LHCN-M2 (cell line): Measurements from ENCODE around the gene PHF14. TPM values are rescaled to one million over a fixed set of nuclear protein-coding genes. Genes with fewer than 3 reads are reported as not detected.
"Not testable (repeated sequence)": the region's sequence is repeated elsewhere in the genome, so short reads cannot be mapped to it uniquely, and the experiment has no call there.

Source experiments
- DNase-seq: peaks from one replicate; pipeline ENCODE4 v3.0.0-alpha.2; 2012; ENCODE audit warnings: low read depth
- total RNA-seq: library from RNA; depleted of rRNA; stranded (reverse); fragments of >200 nt; gene quantifications from 2 replicates; pipeline ENCODE4 v1.2.3, GENCODE V29; 2014

Gene PHF14
- total RNA-seq, 1 experiment from 2014 or later = 42.4 TPM

DNA sequence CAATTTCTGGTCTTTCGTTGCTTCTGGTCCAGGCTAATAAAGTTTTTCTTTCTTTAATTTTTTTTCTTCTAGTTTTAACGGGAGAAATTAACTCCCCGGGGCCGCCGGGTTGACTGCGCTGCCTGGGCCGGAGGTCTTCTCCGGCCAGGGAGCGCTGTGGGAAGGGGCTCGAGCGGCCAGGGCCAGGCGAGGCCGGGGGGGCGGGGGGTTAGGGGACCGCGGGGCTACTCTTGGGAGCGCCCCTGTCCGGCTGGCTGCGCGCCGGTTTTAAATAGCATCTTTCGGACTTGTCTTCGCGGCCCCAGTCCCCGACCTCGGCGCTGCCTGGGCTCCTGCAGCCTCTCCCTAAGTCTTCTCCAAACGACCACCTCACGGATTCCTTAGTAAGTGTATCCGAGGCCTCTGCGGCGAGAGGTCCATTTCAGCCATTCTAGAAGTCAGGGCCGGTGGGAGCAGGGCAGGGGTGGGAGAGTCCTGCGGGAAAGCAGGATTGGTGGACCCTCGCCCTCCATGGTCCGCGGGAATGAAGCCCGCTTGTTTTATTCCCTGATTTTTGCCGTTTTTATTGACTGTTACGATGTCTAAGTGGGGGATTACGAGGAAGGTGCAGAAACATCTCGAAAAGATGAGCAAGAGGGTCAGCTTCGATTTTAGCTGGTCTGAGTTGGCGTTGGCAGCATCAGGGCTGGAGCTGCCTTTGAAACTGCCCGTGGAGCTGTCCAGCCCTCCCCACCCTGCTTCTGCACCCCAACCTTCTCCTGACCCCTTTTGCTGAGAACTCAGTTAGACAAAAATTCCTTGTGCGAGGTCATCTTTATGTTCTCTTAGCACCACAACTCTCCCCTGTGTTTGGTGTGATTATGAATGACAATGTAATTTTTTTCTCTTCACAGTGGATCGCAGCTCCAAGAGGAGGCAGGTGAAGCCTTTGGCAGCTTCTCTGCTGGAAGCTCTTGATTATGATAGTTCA, 555 bp downstream of the PHF14 start:
- DNase-seq = peak; percentile 55

DNA sequence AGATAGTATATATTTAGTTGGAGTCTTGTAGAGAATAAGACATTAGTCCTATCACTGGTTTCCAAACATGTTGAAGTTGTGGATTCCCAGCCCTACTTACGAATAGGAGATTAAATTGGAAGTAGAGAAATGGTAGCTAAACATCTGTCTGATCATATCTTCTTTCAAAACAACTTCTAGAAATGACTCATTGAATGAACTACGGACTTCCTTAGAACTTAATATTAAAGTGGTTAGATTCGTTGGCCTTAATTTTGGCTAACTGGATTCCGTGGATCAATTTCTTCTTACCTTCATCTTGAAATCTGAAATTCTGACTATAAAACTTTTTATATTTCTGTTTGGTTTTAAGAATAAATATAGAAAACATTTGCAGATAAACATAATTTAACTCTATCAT, 3.4 kb downstream of the PHF14 start:
- DNase-seq = peak; percentile 32

DNA sequence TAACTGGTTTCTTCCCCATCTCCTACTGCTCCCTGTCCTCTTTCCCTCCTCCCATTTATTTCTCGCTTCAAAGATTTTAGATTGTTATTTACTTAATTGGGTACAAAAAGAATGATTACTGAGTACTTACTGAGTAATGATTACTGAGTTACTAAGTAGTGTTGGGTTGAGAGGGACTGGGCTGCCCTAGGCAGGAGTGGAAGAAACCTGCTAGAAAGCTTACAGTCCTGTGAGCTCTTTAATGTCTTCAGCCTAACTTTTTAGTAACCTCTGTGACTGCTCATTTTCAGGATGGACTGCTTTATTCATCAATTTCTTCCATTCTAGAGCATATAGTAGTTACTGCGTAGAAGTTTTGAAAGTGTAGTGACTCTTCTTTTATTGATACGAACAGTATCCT, 7.6 kb downstream of the PHF14 start:
- DNase-seq = no peak

DNA sequence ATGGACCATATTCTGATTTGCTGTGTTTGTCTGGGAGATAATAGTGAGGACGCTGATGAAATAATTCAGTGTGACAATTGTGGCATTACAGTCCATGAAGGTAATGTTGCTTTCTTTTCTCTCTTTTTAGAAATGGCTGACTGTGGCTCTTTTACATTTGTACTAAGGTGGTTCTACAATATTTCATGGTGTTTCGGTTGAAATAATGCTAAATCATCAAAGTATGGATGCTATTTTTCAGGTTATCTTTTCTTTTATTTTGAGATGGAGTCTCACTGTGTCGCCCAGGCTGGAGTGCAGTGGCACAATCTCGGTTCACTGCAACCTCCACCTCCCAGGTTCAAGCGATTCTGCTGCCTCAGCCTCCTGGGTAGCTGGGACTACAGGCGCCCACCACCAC, 17.1 kb downstream of the PHF14 start:
- not testable (repeated sequence) for DNase-seq

DNA sequence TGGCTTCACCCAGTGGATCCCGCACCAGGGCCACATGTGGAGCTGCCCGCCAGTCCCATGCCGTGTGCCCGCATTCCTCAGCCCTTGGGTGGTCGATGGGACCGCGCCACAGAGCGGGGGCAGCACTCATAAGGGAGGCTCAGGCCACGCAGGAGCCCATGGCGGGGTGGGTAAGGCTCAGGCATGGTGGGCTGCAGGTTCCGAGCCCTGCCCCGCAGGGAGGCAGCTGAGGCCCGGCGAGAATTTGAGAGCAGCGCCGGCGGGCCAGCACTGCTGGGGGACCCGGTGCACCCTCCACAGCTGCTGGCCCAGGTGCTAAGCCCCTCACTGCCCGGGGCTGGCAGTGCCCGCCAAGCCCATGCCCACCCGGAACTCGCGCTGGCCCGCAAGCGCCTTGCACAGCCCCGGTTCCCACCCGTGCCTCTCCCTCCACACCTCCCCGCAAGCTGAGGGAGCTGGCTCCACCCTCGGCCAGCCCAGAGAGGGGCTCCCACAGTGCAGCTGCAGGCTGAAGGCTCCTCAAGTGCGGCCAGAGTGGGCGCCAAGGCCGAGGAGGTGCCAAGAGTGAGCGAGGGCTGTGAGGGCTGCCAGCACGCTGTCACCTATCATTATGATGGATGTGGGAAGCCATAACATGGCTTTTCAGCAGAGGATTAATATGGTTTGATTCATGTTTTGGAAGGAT, 22.0 kb downstream of the PHF14 start:
- DNase-seq = not testable (repeated sequence)

DNA sequence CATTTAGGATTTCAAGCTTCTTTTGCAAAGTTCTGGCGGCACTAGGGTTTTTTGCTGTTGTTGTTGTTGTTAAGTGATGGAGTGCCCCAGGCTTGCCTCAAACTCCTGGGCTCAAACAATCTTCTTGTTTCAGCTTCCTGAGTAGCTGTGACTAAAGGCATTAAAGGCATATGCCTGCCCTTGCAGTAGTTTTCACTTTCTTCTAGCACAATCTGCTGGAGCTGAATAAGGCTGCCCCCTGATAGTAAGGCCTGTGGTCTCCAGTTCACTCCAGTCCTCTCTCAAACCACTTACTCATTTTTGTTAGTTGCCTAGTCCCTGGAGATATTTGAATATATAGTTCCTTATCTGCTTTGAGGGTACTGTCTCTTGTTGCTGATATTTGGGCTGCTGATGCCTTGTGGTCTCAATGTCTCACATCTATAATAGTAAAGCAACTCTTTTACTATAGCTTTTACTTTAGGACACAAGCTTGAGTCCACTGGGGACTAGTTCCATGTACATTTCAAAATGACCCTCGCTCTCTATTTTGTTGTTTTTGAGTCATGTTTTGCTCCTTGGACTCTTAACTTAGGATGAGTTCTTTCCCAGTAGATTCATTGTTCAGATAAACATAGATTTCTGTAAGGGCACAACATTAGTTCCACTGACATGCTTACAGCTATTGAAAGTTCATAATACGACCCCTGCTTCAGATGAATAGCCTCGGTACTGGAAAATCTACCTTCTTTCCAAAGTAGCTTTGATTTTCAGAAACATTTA, 25.5 kb downstream of the PHF14 start:
- peak; percentile 4 for DNase-seq

DNA sequence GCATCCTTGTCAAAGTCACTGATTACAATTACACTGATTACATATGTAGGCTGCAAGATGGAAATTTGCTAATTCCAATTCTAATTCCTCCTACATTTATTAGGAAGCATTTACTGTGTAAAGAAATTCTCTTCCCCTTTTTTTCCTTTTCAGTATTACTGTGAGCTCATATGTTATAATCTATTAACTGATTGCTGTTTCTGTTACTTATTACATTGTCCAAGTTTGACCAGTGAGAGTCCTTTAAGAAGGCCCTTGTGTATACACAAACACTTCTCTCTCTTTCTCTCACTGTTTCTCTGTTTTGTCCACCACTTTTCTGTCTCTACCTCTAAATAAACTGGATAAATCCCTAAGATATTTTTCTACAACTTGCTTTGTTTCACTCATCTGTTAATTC, 31.5 kb downstream of the PHF14 start:
- DNase-seq = no peak

DNA sequence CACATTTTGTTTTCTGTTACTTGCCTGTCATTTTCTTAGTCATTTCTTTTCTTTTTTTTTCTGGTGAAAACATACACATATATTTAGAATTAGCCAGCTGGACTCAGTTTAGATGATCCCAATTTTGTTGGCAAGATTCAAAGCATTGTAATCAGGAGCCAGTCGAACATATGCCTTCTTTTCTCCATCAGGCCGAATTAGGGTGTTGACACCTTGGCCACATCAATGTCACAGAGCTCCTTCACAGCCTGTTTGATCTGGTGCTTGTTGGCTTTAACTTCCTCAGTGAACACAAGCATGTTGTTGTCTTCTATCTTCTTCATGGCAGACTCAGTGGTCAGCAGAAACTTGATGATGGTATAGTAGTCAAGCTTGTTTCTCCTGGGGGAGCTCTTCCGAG, 32.6 kb downstream of the PHF14 start:
- no peak for DNase-seq

DNA sequence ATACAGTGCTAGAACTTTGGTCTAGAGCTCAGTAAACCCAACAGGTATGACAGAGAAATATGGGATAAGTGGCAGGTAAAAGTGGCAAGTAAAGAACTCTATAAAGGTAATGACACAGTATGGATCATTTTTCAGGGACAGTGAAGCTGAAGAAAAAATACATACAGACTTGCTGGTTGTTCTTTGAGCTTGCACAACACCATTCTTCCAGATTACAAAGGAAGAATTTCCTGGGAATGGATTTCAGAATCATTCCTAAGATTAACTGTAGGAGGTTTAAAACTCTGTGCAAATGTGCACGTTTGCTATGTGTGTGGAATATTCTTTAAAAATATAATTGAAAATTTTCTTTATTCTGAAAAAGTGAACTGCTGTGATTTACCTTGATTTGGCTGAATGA, 36.0 kb downstream of the PHF14 start:
- no peak for DNase-seq

DNA sequence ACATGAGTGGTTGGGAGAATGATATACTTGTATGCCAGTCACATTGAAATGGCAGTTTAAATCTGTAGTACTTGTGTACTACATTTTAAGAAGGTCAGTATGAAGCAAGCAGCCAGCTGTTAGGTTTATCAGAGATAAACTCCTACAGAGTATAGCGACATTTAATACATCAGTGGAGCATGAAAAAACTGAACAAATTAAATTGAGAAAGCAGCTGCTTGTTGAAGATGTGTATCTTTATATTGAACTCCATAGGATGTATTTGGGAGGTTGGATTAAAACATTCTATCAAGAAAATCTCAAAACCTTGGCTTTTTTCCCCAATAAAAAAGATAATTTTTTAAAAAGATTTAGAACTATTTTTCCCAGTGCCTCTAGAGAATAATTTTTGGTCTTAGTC, 47.8 kb downstream of the PHF14 start:
- DNase-seq = peak; percentile 30

DNA sequence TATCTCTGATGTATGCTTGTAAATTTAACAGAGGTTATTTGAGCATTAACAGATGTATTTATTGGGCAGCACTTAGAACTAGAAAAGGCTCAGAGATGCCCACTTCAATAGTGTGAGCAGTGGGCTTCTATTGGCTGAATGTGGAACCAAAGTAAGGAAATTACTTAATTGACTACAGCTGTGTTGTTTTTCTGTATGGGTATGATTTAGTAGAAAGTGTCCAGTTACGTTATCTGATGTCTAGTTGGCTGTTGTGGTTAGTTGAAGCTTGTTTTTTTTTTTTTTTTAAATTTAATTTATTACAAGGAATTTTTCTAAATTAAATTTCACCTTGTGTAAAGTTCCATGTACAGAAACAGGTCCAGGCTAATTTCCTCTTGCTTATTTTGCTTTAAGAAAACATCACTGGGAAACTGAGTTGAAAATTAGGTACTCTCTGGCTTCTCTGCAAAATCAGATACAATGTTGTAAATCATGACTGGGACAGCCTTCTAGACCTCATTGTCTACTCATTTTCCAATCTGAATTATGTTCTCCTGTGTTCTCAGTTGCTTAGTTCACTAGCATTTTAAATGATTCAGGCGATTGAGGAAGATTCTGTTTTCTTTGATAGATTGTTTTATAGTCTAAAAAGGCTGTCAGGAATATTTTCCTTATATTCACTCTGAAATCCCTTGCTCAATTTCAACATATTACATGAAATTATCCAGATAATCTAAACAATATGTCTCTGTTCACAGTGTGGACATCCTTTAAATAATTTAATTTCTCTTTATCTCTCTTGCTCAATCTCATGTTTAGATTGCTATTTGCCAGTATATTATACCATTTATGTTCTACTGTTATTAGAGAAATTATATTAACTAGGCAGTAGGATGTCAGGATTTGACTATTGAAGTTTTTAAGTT, 53.0 kb downstream of the PHF14 start:
- DNase-seq = peak; percentile 6

DNA sequence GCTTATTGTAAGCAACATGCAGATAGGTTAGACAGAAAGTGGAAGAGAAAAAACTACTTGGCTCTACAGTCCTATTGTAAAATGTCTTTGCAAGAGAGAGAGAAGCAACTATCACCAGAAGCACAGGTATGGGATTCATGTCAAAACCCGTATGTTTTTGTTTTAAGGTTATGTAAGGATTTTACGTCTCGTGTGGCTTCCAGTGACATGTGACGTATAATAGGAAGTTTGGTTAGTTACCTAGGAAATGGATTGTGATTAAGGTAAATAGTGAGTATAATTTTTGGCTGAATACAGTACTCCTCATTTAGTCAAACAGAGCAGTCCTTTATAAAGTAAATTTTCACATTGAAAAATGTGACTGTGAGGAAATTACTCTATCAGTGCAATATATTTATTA, 62.0 kb downstream of the PHF14 start:
- DNase-seq = no peak

DNA sequence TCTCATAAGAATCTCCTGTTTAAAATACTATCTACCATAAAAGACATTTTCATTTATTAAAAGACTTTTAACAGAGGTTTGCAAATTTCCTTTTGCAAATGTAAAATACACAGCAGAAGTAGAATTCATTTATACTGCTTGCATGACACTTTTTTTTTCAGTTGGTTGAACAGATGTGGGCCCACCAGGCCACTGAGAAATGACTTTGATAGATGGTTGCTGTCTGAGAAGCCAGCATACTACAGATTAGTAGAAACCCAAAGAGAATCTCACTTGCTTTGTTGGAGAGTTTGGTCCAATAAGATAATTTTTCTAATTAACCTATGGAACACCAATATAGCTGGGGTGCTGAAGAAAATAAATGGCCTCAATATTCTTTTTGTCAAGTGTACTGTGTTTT, 66.3 kb downstream of the PHF14 start:
- DNase-seq = no peak

DNA sequence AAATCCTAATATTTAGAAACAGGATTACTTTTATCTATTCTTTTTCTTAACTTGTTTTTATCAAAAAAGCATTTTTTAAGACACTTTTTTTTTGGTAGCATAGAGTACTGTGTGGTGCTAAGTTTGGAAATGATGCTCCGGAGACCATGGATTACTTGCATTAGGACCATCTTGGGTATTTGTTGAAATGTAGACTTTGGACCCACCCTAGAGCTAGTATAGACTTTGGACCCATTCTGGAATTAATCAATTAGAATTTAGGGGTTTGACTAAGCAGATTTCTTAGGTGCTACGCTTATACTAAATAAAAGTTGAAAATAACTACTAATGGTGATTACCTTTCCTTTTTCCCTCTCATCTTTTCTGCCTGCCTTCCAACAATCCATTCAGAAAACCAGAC, 80.4 kb downstream of the PHF14 start:
- no peak for DNase-seq

DNA sequence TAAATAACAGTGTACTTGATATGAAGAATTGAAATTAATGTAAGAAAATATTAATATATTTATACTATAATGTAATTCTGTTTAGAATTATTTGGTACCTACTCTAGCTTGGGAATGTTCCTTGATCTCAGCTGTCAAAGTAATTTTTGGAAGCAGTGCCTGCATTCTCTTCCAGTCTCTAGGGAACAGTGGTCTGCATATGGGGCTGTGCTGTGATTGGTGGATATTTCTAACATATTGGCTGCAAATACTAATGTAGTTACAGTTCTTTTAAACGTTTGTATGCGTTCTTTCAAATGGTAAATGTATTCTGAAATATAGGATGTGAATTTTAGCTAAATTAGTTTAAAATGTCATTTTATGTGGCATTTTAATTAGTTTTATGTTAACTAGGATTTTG, 87.2 kb downstream of the PHF14 start:
- DNase-seq = peak; percentile 15

DNA sequence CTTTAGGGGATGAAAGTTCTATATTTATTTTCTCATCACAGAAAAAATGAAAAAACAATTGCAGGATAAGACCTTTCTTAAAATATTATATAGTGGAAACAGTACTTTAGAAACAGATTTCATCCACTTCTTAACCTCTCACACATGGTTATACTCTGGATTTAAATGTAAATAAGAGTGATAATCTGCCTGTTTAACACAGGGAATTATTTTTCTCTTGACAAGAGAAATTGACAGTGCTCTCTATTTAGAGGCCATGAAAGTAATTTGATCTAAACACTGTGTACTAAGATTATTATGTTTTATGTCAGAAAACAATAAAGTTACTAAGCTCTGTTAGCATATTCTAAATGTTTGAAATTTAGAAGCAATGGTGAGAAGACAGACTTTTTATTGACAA, 88.4 kb downstream of the PHF14 start:
- no peak for DNase-seq

DNA sequence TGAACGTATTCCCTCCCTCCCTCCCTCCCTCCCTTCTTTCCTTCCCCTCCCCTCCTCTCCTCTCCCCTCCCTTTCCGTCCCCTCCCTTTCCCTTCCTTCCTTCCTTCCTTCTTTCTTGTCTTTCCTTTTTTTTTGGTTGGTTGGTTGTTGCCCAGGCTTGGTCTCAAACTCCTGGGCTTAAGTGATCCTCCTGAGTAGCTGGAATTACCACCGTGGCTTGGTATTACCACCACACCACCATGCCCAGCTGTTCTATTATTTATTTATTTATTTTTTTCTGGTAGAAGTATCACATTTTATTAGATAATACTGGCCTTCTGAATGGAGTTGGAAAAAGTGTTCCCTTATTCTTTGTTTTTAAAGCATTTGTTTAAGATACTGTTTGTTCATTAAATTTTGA, 95.9 kb downstream of the PHF14 start:
- DNase-seq = peak; percentile 59

DNA sequence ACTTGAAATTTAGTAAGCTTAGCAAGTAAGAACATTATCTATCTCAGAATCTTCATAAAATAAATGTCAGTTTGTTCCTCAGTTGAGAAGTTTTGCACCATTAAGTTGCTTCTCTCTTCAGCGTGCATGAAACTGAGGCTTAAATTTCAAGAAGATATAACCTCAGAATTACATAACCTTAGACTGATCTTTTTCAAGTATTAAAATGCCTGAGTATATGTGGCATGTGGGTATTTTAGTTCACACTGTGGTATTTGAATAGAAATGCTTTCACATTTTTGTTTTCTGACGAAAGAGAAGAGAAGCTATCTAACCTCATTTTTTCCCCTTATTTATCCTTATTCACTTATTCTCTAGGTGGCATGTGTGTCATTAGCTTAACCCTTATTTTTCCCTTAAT, 104.1 kb downstream of the PHF14 start:
- DNase-seq = peak; percentile 22

DNA sequence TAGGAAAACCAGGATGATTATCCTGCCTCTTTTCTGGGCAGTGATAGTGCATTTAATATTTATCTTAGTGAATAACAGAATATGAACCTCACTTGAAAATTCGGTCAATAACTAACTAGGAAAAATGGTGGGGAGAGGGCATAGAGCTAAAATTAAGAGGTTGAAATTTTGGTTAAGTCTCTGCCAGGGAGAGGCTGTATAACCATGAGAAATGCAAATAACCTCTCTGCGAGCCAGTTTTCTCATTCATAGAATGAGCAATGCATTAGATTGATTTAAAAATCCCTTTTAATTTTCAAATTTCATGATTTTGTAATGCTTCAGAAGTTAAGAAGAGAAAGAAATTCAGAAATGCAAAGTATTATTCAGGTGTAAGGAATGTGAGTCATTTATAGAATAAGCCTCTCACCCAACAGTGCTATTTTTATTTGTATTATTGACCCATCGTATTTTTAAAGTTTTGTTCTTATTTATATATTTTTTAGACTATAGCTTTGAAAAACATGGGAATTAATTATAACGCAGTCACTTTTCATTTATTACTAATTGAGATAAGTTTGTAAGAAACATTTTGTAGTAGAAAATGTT, 104.7 kb downstream of the PHF14 start:
- DNase-seq = no peak

DNA sequence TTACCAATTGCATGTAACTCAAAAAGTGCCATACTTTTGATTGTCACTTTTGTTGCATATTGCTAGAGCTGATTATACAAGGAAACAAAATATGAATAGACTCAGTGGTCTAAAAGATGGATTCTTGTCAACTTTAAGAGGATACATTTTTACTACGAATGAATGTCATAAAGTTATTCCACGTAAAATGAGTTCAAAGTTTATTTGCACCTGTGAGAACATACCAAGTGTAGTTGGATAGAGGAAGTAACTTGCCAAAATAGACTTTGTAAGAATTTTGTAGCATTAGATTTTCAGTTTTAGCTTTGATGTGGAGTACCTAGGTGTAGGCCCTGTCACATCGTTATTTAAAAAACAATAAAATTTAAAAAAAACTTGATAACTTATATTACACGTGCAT, 106.2 kb downstream of the PHF14 start:
- no peak for DNase-seq

DNA sequence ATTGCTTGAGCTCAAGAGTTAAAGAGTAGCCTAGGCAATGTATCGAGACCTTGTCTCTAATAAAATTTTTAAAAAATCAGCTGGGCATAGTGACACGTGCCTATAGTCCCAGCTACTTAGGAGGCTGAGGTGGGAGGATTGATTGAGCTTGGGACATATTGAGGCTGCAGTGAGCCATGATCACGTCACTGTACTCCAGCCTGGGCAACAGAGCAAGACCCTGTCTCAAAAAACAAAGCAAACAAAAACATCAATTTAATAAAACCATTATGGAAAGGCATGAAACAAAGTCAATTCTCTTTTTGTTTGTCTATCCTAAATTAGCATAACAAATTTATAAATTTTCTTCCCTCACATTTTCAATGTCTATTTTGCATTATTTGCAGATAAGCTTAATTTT, 108.4 kb downstream of the PHF14 start:
- DNase-seq = no peak
